Keratinocyte (primary cell): ENCODE results near the gene GABRR1. TPM values are rescaled to one million over a fixed set of nuclear protein-coding genes. Genes with fewer than 3 reads are reported as not detected.

Experiments used
- DNase-seq: peaks from one replicate; pipeline ENCODE4 v3.0.0-alpha.2; 2011; ENCODE audit warnings: low read depth, missing footprints, low spot score
- FAIRE-seq: peaks from 2 replicates; lab custom pipeline; 2011; peaks lifted over from hg19 to GRCh38; lab: Jason Lieb, UNC
- H2AFZ ChIP-seq: 2 replicates; pipeline ENCODE4 v1.6.0; 2012; ENCODE audit warnings: low read length, control low read depth, inconsistent platforms; ENCODE audit not compliant: control insufficient read depth
- H3K27ac ChIP-seq: 2 replicates; pipeline ENCODE4 v1.5.1; 2011; ENCODE audit warnings: low read length; ENCODE audit not compliant: control insufficient read depth, insufficient read depth
- H3K27me3 ChIP-seq: 3 replicates; pipeline ENCODE4 v1.6.0; 2011; ENCODE audit warnings: low read length; ENCODE audit not compliant: control insufficient read depth, insufficient read depth; ENCODE audit errors: extremely low read depth
- H3K36me3 ChIP-seq, 2 experiments: 2 replicates in 1 of 2; 3 replicates in 1 of 2; pipeline ENCODE4 v1.5.1; 2011; ENCODE audit warnings: low read length in 2 of 2, mild to moderate bottlenecking in 1 of 2; ENCODE audit not compliant: control insufficient read depth in 2 of 2, insufficient read depth in 2 of 2; ENCODE audit errors: extremely low read depth in 1 of 2
- H3K4me1 ChIP-seq: 3 replicates; pipeline ENCODE4 v1.5.1; 2011; ENCODE audit warnings: low read length; ENCODE audit not compliant: control insufficient read depth, insufficient read depth; ENCODE audit errors: extremely low read depth
- H3K4me2 ChIP-seq: 3 replicates; pipeline ENCODE4 v1.6.0; 2011; ENCODE audit warnings: low read depth, low read length; ENCODE audit not compliant: control insufficient read depth, insufficient read depth; ENCODE audit errors: extremely low read depth
- H3K4me3 ChIP-seq, 3 experiments: fragments of 200-600 bp in 1 of 3; sonication (generic) in 1 of 3; 2 replicates in 2 of 3; 3 replicates in 1 of 3; pipeline ENCODE4 v1.5.1; 2011 to 2016; ENCODE audit warnings: low read length in 3 of 3, mild to moderate bottlenecking in 3 of 3, control low read depth in 2 of 3, inconsistent platforms in 1 of 3, low read depth in 1 of 3, mixed read lengths in 1 of 3, mixed run types in 1 of 3, moderate library complexity in 1 of 3; ENCODE audit not compliant: control insufficient read depth in 2 of 3, insufficient read depth in 2 of 3; ENCODE audit errors: extremely low read depth in 1 of 3
- H3K79me2 ChIP-seq: 2 replicates; pipeline ENCODE4 v1.6.0; 2012; ENCODE audit warnings: low read length; ENCODE audit not compliant: control insufficient read depth, insufficient read depth
- H3K9ac ChIP-seq: 3 replicates; pipeline ENCODE4 v1.6.0; 2011; ENCODE audit warnings: low read length; ENCODE audit not compliant: control insufficient read depth, insufficient read depth; ENCODE audit errors: extremely low read depth
- H3K9me1 ChIP-seq: 3 replicates; pipeline ENCODE4 v1.6.0; 2011; ENCODE audit warnings: low read length; ENCODE audit not compliant: control insufficient read depth, insufficient read depth; ENCODE audit errors: extremely low read depth
- H3K9me3 ChIP-seq: 2 replicates; pipeline ENCODE4 v1.5.1; 2012; ENCODE audit warnings: low read depth, low read length; ENCODE audit not compliant: control insufficient read depth
- H4K20me1 ChIP-seq: 3 replicates; pipeline ENCODE4 v1.6.0; 2011; ENCODE audit warnings: low read length; ENCODE audit not compliant: control insufficient read depth, insufficient read depth; ENCODE audit errors: extremely low read depth
- EZH2 ChIP-seq: IDR thresholded peaks from one replicate; pipeline ENCODE4 v1.6.1; 2012; ENCODE audit warnings: inconsistent platforms, mild to moderate bottlenecking, low read length, moderate library complexity
- dilution Hi-C: fragments of 300-500 bp; cut with MboI; formaldehyde crosslinking; loops from one replicate; pipeline ENCODE4 v1.7.0; 2020; ENCODE audit warnings: low sequenced_read_pairs; ENCODE audit not compliant: extremely low pct_ligation_motif_present
- polyA plus RNA-seq, 5 experiments: library from polyadenylated mRNA; depleted of rRNA in 3 of 5; stranded (reverse) in 3 of 5; stranded (forward) in 1 of 5; unstranded in 1 of 5; fragments of >200 nt; gene quantifications; 1 replicate in 1 of 5; 2 replicates in 3 of 5; 3 replicates in 1 of 5; pipeline versions ENCODE4 v1.2.1 to v1.2.3, GENCODE V29; 2011 to 2012; ENCODE audit warnings: missing spikeins in 2 of 5, low read depth in 1 of 5, low replicate concordance in 1 of 5
- TF ChIP-seq, protein P1 (sequence below), 3 experiments: IDR thresholded peaks in 1 of 3; conservative IDR thresholded peaks in 1 of 3; optimal IDR thresholded peaks in 1 of 3; 2 replicates in 2 of 3; 3 replicates in 1 of 3; pipeline versions ENCODE3 to v1.5.1; 2011; ENCODE audit warnings: low read length in 3 of 3, mild to moderate bottlenecking in 3 of 3, moderate library complexity in 2 of 3, control low read depth in 1 of 3, inconsistent platforms in 1 of 3; ENCODE audit not compliant: insufficient read depth in 2 of 3; ENCODE audit errors: extremely low read depth in 1 of 3

Gene GABRR1
- polyA plus RNA-seq, 1 donor (not counting 4 experiments of a cell fraction or from before 2014, with no cell fraction given): 0.04 TPM

DNA sequence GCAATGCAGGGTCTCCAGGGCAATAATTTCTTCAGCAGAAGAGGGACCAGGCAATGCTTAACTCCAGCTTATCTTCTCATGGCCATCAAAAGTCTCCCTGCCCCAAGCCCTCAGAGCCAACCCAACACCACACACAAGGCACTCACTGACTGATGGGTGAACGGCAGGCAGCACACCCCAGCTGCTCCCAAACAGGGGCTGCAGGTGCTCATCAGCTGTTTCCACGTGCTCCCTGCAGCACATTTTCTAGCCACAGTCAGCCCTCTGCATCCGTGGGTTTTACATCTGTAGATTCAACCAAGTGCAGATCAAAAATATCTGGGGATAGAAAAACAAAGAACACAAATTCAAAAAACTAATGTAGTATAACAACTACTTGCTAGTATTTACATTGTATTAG, 4.0 kb upstream of the GABRR1 start:
- Histone ChIP-seq H2AFZ (no peak overlapping the region), H4K20me1 (no peaks in the 10 kb centered on the region), H3K27me3 (peaks cover 3% of the 10 kb centered on the region), H3K79me2 (no peaks in the 10 kb centered on the region), H3K9me3 (no peaks in the 10 kb centered on the region), H3K9ac (no peak overlapping the region), H3K4me2 (no peak overlapping the region), H3K27ac (no peak overlapping the region), H3K9me1 (no peaks in the 10 kb centered on the region), H3K4me3 (no peak overlapping the region), H3K4me1 (no peaks in the 10 kb centered on the region), H3K36me3 (no peaks in the 10 kb centered on the region)
- TF ChIP-seq, protein P1, sequence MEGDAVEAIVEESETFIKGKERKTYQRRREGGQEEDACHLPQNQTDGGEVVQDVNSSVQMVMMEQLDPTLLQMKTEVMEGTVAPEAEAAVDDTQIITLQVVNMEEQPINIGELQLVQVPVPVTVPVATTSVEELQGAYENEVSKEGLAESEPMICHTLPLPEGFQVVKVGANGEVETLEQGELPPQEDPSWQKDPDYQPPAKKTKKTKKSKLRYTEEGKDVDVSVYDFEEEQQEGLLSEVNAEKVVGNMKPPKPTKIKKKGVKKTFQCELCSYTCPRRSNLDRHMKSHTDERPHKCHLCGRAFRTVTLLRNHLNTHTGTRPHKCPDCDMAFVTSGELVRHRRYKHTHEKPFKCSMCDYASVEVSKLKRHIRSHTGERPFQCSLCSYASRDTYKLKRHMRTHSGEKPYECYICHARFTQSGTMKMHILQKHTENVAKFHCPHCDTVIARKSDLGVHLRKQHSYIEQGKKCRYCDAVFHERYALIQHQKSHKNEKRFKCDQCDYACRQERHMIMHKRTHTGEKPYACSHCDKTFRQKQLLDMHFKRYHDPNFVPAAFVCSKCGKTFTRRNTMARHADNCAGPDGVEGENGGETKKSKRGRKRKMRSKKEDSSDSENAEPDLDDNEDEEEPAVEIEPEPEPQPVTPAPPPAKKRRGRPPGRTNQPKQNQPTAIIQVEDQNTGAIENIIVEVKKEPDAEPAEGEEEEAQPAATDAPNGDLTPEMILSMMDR (optimal IDR thresholded peaks at IDR 0.05 in 1 of 3, IDR thresholded peaks at IDR 0.05 in 1 of 3, conservative IDR thresholded peaks at IDR 0.05 in 1 of 3; ENCODE audit: extremely low read depth in 1 of 3, insufficient read depth in 2 of 3, low read length in 3 of 3): no peak
- TF ChIP-seq EZH2: no peak
- FAIRE-seq (no peak), DNase-seq (no peak)
- dilution Hi-C loops: no loop called here

DNA sequence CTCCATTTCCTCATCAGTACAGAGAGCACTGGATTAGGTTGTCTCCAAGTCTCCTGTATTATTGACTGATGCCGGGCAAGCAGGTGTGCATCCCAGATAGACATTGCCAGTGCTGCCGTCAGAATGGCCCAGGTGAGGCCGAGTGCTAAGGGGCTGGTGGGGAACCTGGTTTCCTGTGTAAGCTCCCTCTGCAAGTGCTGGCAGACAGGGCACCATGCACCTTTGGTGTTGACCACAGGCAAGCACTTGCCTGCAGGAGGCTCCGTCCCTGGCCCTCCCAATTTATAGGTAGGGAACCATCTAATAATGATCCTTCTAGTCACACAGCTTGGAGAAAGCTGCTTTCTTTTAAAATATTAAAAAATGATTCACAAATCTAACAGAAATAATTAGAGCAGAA, 747 bp downstream of the GABRR1 start:
- Histone ChIP-seq H3K9me3 (no peaks in the 10 kb centered on the region), H4K20me1 (no peaks in the 10 kb centered on the region), H3K4me1 (no peaks in the 10 kb centered on the region), H3K9me1 (no peaks in the 10 kb centered on the region), H3K4me2 (no peak overlapping the region), H3K27ac (no peak overlapping the region), H3K4me3 (no peak overlapping the region), H3K36me3 (no peaks in the 10 kb centered on the region), H3K9ac (no peak overlapping the region), H3K79me2 (no peaks in the 10 kb centered on the region), H2AFZ (no peak overlapping the region), H3K27me3 (peaks cover 5% of the 10 kb centered on the region)
- TF ChIP-seq, protein P1 (optimal IDR thresholded peaks at IDR 0.05 in 1 of 3, IDR thresholded peaks at IDR 0.05 in 1 of 3, conservative IDR thresholded peaks at IDR 0.05 in 1 of 3; ENCODE audit: extremely low read depth in 1 of 3, insufficient read depth in 2 of 3, low read length in 3 of 3): no peak
- no peak for TF ChIP-seq EZH2
- FAIRE-seq: no peak
- dilution Hi-C loops: no loop called here
- DNase-seq: no peak
